ENCODE measurements around the gene IPP.

- TF ChIP-seq TCF7L2 (IDR thresholded peaks at IDR 0.05; ENCODE audit: borderline replicate concordance, low read depth, low read length) (no peak), CTCF (tag by site-specific recombination; IDR thresholded peaks at IDR 0.05) (no peak), ATF2 (tag by site-specific recombination; IDR thresholded peaks at IDR 0.05; ENCODE audit: low read depth) (no peak), ZNF501 (tag by site-specific recombination; IDR thresholded peaks at IDR 0.05) (no peak), HOXA7 (CRISPR knock-in tag; IDR thresholded peaks at IDR 0.05; ENCODE audit: borderline replicate concordance) (no peak), BCL11B (tag by site-specific recombination; IDR thresholded peaks at IDR 0.05; ENCODE audit: low read depth) (no peak), ZEB2 (tag by site-specific recombination; IDR thresholded peaks at IDR 0.05) (no peak; the same call in 1 of the 2 replicates), ZNF354C (tag by site-specific recombination; IDR thresholded peaks at IDR 0.05; ENCODE audit: borderline replicate concordance, low read depth) (no peak), AEBP2 (tag by site-specific recombination; IDR thresholded peaks at IDR 0.05; ENCODE audit: borderline replicate concordance) (no peak)
Observed at GRCh38 chr1:45684402-45684801, 66.1 kb downstream of the IPP start.

Measured in HEK293 (cell line).